ENCODE data around the gene YTHDF1. TPM values are rescaled to one million over a fixed set of nuclear protein-coding genes. Genes with fewer than 3 reads are reported as not detected.

Gene YTHDF1
- total and polyA plus RNA-seq, 2 experiments from 2014 or later = 29.5 to 40.0 TPM

DNA sequence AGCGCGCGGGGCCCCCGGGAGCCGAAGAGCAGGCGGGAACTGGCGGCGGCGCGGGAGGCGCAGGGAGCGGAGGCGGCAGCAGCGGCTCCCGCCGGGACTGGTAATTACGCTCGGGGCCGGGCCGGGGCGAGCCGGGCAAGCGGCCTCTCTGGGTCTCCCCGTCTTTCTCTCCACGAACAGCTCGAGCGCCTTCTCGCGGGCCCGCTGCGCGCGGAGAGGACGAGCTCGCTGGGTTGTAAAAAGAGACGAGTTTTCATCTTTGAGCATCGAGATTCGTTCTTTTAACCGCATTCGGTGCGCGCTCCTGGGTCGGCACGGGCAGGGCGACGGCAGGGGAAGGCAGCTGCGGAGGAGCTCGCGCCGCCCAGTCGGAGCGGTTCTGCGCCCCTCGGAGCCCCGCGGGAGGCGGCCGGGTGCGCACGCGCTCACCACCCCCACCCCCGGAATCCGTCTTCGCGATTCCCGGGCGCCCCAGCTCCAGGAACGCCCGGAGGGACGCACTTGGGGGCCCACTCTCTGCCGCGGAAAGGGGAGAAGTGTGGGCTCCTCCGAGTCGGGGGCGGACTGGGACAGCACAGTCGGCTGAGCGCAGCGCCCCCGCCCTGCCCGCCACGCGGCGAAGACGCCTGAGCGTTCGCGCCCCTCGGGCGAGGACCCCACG, 38.0 kb downstream of the YTHDF1 start:
- Histone ChIP-seq H3K36me3 (no peaks in the 10 kb centered on the region), H3K27me3 (peaks cover 88% of the 10 kb centered on the region), H3K9me3 (ENCODE audit: low read depth) (no peaks in the 10 kb centered on the region), H3K4me3 (peak overlapping the region; percentile 8), H3K4me1 (ENCODE audit: low read depth) (peaks cover 12% of the 10 kb centered on the region), H3K27ac (no peak overlapping the region)
- TF ChIP-seq, protein P1, sequence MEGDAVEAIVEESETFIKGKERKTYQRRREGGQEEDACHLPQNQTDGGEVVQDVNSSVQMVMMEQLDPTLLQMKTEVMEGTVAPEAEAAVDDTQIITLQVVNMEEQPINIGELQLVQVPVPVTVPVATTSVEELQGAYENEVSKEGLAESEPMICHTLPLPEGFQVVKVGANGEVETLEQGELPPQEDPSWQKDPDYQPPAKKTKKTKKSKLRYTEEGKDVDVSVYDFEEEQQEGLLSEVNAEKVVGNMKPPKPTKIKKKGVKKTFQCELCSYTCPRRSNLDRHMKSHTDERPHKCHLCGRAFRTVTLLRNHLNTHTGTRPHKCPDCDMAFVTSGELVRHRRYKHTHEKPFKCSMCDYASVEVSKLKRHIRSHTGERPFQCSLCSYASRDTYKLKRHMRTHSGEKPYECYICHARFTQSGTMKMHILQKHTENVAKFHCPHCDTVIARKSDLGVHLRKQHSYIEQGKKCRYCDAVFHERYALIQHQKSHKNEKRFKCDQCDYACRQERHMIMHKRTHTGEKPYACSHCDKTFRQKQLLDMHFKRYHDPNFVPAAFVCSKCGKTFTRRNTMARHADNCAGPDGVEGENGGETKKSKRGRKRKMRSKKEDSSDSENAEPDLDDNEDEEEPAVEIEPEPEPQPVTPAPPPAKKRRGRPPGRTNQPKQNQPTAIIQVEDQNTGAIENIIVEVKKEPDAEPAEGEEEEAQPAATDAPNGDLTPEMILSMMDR (IDR thresholded peaks at IDR 0.05; ENCODE audit: low read depth, low read length) = no peak
- no peak for DNase-seq (ENCODE audit: low read depth in 1 of 2, low spot score in 1 of 2)

GRCh38 chr20:63177134-63177784, 38.7 kb downstream of the YTHDF1 start:
- no peak for DNase-seq (ENCODE audit: low read depth in 1 of 2, low spot score in 1 of 2)
- peaks cover 12% of the 10 kb centered on the region for H3K4me1 ChIP-seq (ENCODE audit: low read depth)

GRCh38 chr20:63176427-63177133, 39.4 kb downstream of the YTHDF1 start:
- Histone ChIP-seq H3K27ac (no peak overlapping the region), H3K4me1 (ENCODE audit: low read depth) (peaks cover 12% of the 10 kb centered on the region), H3K4me3 (no peak overlapping the region), H3K36me3 (no peaks in the 10 kb centered on the region), H3K9me3 (ENCODE audit: low read depth) (no peaks in the 10 kb centered on the region), H3K27me3 (peaks cover 100% of the 10 kb centered on the region)
- TF ChIP-seq, protein P1 (IDR thresholded peaks at IDR 0.05; ENCODE audit: low read depth, low read length) = no peak
- DNase-seq (ENCODE audit: low read depth in 1 of 2, low spot score in 1 of 2) = no peak

More at GRCh38 chr20:63177134-63177784, 38.7 kb downstream of the YTHDF1 start:
- Histone ChIP-seq H3K36me3 (no peaks in the 10 kb centered on the region), H3K27me3 (peaks cover 94% of the 10 kb centered on the region), H3K27ac (no peak overlapping the region), H3K9me3 (ENCODE audit: low read depth) (no peaks in the 10 kb centered on the region), H3K4me3 (peak overlapping the region; percentile 8)
- TF ChIP-seq, protein P1 (IDR thresholded peaks at IDR 0.05; ENCODE audit: low read depth, low read length) = no peak

DNA sequence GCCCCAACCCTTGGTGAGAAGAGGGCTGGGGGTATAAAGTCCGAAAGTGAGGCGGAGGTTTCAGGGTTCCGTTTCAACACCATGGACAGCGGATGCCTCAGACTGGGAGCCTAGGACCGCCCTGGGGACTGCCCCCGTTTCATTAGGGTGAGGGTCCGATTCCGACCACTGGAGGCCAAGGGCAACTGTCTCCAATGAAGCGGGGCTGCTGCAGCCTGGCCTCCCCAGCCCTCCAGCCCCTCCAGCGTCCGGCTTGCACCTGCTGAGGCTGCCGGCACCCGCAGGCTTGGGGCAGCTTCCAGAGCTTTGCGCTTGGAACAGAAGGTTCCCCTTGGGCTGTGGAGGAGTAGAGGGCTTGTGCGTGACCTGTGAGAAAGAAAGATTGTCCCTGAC, 39.9 kb downstream of the YTHDF1 start:
- Histone ChIP-seq H3K4me3 (no peak overlapping the region), H3K27ac (no peak overlapping the region), H3K27me3 (peaks cover 100% of the 10 kb centered on the region), H3K9me3 (ENCODE audit: low read depth) (no peaks in the 10 kb centered on the region), H3K4me1 (ENCODE audit: low read depth) (peaks cover 12% of the 10 kb centered on the region), H3K36me3 (no peaks in the 10 kb centered on the region)
- TF ChIP-seq, protein P1 (IDR thresholded peaks at IDR 0.05; ENCODE audit: low read depth, low read length) = no peak
- peak in 1 of 2 donors; percentile 66 for DNase-seq (ENCODE audit: low read depth in 1 of 2, low spot score in 1 of 2)

- H3K9me3 ChIP-seq (ENCODE audit: low read depth) = no peaks in the 10 kb centered on the region
- H3K4me3 ChIP-seq = peak overlapping the region; percentile 8
- H3K36me3 ChIP-seq = no peaks in the 10 kb centered on the region
- H3K27ac ChIP-seq = no peak overlapping the region
- DNase-seq (ENCODE audit: low read depth in 1 of 2, low spot score in 1 of 2) = no peak
- peaks cover 12% of the 10 kb centered on the region for H3K4me1 ChIP-seq (ENCODE audit: low read depth)
- peaks cover 100% of the 10 kb centered on the region for H3K27me3 ChIP-seq
- TF ChIP-seq, protein P1 (IDR thresholded peaks at IDR 0.05; ENCODE audit: low read depth, low read length) = no peak
These were observed 40.7 kb downstream of the YTHDF1 start for GRCh38 chr20:63175038-63175895.
